ENCODE measurements around the gene GPC4. TPM values are rescaled to one million over a fixed set of nuclear protein-coding genes. Genes with fewer than 3 reads are reported as not detected.

GPC4 gene
- 7.1 TPM for total RNA-seq
- long read RNA-seq, full-length matches to known transcripts = 9 of 9 reads
- long read RNA-seq, partial matches to known transcripts = 0 of 9 reads
- long read RNA-seq, other reads (novel, unspliced or antisense) = 0 of 9 reads

DNA sequence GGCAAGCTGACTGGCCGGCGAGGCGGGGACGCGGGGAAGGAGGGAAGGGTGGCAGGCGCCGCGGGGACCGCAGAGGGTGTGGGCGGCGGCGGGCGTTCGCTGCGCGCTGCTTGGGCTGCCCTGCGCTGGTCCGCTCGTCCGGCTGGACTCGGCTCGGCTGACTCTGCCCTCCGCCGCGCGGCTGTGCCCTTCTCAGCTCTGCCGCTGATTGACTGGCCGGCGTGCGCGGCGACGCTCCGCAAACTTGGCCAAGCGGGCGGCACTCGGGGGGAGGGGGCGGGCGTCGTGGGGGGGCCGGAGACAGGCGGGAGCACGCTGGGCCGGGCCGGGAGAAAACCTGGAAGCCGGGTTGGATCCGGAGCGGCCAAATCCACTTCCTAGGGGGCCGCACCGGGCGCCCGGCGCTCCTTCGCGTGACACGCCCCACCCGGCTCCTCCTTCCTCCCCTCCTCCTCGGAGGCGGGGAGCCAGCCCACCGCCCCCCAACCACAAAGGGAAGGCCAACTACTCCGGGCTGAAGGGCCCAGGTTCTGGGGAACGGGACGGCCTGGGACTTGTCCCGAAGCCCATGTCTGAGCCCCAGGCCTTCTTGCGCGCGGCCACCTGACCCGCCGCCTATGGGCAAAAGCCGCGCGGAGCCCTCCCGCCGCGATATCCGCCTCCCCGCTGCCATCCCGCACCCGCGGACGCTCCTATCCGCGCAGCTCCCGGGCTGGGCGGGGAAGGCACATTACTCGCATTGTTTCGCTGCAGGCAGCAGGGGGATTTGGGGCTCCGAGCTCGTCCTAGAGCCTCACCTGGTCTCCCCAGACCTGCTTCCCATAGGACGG lies at the start of gene GPC4:
Gene GPC4 (minus strand): TSS at position 214 of the 830 bp plus-strand sequence. CDS start 524 bp downstream, outside the sequence.
- TF ChIP-seq, protein P1, sequence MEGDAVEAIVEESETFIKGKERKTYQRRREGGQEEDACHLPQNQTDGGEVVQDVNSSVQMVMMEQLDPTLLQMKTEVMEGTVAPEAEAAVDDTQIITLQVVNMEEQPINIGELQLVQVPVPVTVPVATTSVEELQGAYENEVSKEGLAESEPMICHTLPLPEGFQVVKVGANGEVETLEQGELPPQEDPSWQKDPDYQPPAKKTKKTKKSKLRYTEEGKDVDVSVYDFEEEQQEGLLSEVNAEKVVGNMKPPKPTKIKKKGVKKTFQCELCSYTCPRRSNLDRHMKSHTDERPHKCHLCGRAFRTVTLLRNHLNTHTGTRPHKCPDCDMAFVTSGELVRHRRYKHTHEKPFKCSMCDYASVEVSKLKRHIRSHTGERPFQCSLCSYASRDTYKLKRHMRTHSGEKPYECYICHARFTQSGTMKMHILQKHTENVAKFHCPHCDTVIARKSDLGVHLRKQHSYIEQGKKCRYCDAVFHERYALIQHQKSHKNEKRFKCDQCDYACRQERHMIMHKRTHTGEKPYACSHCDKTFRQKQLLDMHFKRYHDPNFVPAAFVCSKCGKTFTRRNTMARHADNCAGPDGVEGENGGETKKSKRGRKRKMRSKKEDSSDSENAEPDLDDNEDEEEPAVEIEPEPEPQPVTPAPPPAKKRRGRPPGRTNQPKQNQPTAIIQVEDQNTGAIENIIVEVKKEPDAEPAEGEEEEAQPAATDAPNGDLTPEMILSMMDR (IDR thresholded peaks at IDR 0.05; ENCODE audit: borderline replicate concordance) = peak; percentile 16
- H3K9me3 ChIP-seq (replicated peaks) = no peaks in the 10 kb centered on the region
- peaks cover 12% of the 10 kb centered on the region for H3K27me3 ChIP-seq (ENCODE audit: low read depth)
- intact Hi-C loops (cut with micrococcal nuclease) = no loop called here
- no peaks in the 10 kb centered on the region for H3K36me3 ChIP-seq
- peak; percentile 65 for DNase-seq
- peaks cover 11% of the 10 kb centered on the region for H3K4me1 ChIP-seq
- H3K27ac ChIP-seq (replicated peaks) = peak within 1 kb of the TSS; percentile 73
- H3K4me3 ChIP-seq = peak within 1 kb of the TSS; percentile 71

DNA sequence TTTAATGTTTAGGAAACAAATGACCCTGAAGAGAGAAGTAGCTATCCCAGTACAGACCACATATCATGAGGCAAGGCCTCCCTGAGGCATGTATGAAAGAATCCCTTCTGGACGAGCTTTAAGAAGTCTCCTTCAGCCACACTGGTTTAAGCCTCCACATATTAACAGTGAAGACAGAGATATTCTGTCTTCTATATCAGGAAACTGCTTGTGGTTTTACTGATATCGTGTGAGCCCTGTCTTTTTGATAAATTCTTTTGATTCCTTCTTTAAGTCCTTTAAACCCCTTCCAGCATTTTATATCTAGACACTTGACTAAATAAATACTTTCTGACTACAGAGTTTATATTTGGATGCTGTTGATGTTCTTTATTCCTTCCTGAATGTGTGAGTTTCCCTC lies 45.9 kb upstream of the GPC4 start:
- DNase-seq = no peak
- Histone ChIP-seq H3K4me1 (no peaks in the 10 kb centered on the region), H3K27me3 (ENCODE audit: low read depth) (no peaks in the 10 kb centered on the region), H3K27ac (replicated peaks) (no peak overlapping the region), H3K4me3 (no peak overlapping the region), H3K9me3 (replicated peaks) (no peaks in the 10 kb centered on the region), H3K36me3 (no peaks in the 10 kb centered on the region)
- intact Hi-C loops (cut with micrococcal nuclease) = no loop called here
- TF ChIP-seq, protein P1 (IDR thresholded peaks at IDR 0.05; ENCODE audit: borderline replicate concordance) = no peak

DNA sequence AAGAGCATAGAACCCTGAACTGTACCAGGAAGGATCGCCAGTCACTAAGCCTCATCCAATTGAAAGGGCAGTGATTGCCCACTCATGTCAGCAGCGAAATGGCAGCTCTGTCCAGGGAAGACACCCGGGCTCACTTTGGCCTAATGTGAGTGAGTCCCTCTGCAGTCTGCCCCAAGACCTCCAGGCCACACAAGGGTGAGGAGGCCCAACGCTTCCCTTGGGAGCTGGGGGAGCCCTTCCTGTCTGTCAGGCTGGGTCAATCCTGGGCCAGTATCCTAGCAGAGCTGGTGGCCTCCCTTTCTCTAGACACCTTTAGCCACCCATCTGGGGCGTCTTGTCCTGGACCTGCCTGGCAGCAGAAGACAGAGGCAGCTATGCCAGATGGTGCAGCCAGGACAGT lies 39.6 kb upstream of the GPC4 start:
- H3K27ac ChIP-seq (replicated peaks) = no peak overlapping the region
- intact Hi-C loops (cut with micrococcal nuclease) = no loop called here
- H3K36me3 ChIP-seq = no peaks in the 10 kb centered on the region
- TF ChIP-seq, protein P1 (IDR thresholded peaks at IDR 0.05; ENCODE audit: borderline replicate concordance) = no peak
- H3K27me3 ChIP-seq (ENCODE audit: low read depth) = no peaks in the 10 kb centered on the region
- H3K4me3 ChIP-seq = no peak overlapping the region
- no peaks in the 10 kb centered on the region for H3K9me3 ChIP-seq (replicated peaks)
- DNase-seq = no peak
- H3K4me1 ChIP-seq = no peaks in the 10 kb centered on the region

DNA sequence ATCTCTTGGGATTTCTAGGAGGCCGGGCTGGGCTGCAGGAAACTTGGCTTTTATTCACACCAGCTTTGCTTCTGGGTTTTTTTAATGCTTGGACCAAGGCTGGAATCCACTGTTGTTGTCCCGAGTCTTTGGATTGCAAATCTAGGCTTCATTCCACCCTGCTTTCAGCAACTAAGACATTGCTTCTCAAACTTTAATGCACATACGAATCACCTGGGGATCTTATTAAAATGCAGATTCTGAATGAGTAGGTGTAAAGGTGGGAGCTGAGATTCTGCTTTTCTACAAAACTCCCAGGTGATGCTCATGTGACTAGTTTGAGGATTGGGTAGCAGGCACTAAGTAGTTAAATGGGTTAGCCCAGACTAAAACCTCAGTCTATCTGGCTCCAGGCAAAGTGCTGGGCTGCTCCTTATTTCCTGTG lies 39.2 kb upstream of the GPC4 start:
- TF ChIP-seq, protein P1 (IDR thresholded peaks at IDR 0.05; ENCODE audit: borderline replicate concordance) = no peak
- no peak overlapping the region for H3K4me3 ChIP-seq
- H3K27me3 ChIP-seq (ENCODE audit: low read depth) = no peaks in the 10 kb centered on the region
- intact Hi-C loops (cut with micrococcal nuclease) = no loop called here
- DNase-seq = no peak
- H3K27ac ChIP-seq (replicated peaks) = no peak overlapping the region
- H3K9me3 ChIP-seq (replicated peaks) = no peaks in the 10 kb centered on the region
- no peaks in the 10 kb centered on the region for H3K36me3 ChIP-seq
- H3K4me1 ChIP-seq = no peaks in the 10 kb centered on the region

DNA sequence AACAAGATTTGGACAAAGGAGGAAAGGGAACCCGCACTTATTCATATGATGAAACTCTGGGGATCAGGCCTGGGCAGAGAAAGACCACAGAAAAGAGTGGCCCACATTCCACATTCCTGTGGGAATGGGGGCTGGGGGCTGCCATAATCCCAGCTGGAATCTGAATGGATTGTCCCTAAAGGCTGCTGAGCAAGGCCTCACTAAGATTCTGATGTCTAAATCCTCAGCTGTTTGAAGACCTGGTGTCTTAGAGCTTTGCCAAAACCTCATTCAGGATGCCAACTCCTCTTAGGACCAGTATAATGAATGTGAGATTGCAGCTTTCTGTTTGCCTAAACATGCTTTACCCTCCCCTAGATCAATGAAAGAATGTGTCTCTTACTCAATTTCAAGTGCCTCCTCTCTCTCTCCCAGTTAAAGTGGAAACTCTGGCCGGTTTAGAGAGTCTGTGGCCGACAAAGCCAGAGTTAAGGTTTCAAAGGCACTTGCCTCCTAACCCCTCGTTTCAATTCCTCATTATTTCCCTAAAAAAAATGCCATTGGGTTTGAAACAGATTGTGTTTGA lies 33.3 kb upstream of the GPC4 start:
- H3K36me3 ChIP-seq = no peaks in the 10 kb centered on the region
- no peak overlapping the region for H3K27ac ChIP-seq (replicated peaks)
- intact Hi-C loops (cut with micrococcal nuclease) = no loop called here
- H3K27me3 ChIP-seq (ENCODE audit: low read depth) = no peaks in the 10 kb centered on the region
- no peak overlapping the region for H3K4me3 ChIP-seq
- no peaks in the 10 kb centered on the region for H3K4me1 ChIP-seq
- H3K9me3 ChIP-seq (replicated peaks) = no peaks in the 10 kb centered on the region
- TF ChIP-seq, protein P1 (IDR thresholded peaks at IDR 0.05; ENCODE audit: borderline replicate concordance) = no peak
- no peak for DNase-seq

Measured in left ventricle myocardium inferior (tissue), 1 donor.